Activated gamma-delta T cell treated with anti-CD3 and anti-CD28 coated beads, Interleukin-2, amount 50 U/mL, for 16 hours (primary cell): ENCODE measurements around the gene ATP5IF1.

Source experiments
- DNase-seq: peaks from one replicate; pipeline ENCODE4 v3.0.0-alpha.2; 2020; ENCODE audit warnings: low read depth

Gene ATP5IF1

GRCh38 chr1:28265577-28265976, 29.7 kb downstream of the ATP5IF1 start:
- DNase-seq = no peak

DNA sequence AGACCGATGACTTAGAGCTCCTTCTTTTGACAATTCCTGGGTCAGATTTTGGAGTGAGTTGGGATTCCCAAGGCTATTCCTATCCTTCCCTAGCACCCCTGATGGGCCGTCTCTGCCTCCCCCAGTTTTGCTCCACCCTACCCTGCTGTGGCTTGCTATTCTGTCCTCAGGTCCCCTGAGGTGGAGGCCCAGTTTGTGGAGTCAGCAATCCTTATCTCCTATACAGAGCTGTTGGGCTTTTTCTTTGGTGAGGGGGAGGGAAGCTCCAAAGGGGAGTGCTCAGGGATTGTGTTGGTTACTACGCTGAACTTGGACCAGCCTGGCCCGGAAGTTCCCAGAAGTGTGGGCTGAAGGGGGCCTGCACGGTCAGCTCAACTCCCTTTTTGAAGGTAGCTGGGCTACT, 31.0 kb downstream of the ATP5IF1 start:
- no peak for DNase-seq

GRCh38 chr1:28267633-28268032, 31.7 kb downstream of the ATP5IF1 start:
- no peak for DNase-seq

DNA sequence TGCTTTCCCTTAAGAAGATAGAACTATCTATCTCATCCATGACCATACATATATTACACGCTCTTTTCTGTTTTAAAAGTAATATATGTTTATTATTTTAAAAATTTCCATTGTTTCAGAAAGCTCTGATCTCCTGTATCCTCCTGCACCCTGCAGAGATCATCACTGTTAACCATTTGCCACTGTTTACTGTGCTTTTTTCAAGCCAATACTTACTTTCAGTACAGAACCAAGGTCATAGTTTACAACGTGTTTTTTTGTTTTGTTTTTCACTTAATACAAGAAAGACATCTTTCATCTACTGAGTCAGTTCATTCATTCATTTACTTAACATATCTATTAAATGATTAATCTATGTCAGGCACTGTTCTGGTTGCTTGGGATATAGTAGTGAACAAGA, 33.6 kb downstream of the ATP5IF1 start:
- no peak for DNase-seq

DNA sequence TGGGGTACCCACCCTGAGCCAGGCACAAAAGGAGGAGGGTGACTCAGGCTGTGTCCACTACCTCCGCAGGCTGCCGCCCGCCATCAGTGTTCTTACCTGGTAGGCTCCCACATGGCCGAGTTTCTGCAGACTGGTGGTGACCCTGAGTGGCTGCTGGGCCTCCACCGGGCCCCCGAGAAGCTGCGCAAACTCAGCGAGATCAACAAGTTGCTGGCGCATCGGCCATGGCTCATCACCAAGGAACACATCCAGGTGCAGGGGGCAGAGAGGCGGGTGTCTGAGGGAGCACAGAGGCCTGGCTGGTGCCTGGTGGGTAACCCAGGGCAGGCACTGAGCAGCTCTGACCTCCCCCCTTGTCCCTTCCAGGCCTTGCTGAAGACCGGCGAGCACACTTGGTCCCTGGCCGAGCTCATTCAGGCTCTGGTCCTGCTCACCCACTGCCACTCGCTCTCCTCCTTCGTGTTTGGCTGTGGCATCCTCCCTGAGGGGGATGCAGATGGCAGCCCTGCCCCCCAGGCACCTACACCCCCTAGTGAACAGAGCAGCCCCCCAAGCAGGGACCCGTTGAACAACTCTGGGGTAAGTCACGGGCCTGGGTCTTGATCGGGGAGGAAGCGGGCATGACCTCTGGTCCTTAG, 36.4 kb downstream of the ATP5IF1 start:
- DNase-seq = no peak

GRCh38 chr1:28273216-28273860, 37.4 kb downstream of the ATP5IF1 start:
- no peak for DNase-seq

- no peak for DNase-seq
Observed at GRCh38 chr1:28278763-28279162, 42.8 kb downstream of the ATP5IF1 start.

DNA sequence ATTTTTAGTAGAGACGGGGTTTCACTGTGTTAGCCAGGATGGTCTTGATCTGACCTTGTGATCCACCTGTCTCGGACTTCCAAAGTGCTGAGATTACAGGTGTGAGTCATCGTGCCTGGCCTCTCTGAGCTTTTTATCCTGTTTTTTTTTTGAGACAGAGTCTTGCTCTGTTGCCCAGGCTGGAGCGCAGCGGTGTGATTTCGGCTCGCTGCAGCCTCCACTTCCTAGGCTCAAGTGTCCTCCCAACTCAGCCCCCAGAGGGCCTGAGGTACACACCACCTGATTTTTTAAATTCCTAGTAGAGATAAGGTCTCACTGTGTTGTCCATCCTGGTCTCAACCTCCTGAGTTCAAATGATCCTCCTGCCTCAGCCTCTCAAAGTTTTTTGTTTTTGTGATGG, 43.8 kb downstream of the ATP5IF1 start:
- no peak for DNase-seq

- no peak for DNase-seq
Observed at GRCh38 chr1:28280501-28280900, 44.6 kb downstream of the ATP5IF1 start.

DNA sequence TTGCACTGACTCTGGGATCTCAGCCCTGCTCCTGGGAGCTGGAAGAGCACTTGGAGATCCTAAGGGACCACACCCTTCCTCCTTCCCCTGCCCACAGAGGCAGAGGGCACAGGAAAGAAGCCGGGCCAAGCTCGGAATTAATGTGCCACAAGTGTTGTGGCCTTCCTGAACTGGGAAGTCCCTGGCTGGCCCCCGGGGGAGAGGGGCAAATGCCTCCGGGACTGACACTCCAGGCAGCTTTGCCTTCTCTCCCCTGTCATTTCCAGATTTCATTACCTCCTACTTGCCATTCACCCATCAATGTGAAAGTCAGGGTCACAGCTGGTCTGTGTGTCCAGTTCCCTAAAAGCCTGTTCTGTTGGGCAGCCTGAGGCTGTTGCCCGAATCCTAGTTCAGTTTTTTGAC, 45.1 kb downstream of the ATP5IF1 start:
- DNase-seq = no peak

DNA sequence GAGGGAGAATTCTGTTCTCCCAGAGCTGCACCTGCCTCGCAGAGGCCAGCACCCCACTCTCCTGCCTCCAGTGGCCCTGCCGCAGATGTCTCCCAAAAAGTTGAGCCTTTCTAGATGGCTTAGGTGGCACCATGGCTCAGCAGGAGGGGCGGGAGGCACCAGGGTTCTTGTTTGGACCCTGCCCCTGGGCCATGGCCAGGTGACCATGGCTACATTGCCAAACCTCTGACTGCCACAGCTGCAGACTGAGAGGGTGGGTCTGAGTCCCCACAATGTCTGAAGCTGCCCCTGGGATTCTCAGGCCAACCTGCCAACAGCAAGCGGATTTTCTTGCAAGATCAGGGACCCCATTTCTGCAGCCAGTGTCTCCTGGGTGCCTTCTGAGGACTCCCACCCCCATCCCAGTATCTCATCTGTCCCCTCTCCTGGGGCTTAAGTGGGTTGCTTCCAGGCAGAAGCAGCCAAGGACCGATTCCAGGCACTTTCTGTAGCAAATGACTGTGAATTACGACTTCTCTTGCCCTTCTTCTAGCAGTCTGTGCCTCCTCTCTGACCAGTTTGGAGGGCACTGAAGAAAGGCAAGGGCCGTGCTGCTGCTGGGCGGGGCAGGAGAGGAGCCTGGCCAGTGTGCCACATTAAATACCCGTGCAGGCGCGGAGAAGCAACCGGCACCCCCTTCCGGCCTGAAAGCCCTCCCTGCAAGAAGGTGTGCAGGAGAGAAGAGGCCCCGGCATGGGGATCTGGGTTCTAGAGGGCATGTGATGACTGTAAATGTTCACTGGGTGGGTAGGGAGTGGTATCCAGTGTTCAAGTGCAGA, 45.9 kb downstream of the ATP5IF1 start:
- DNase-seq = no peak

- no peak for DNase-seq
Observed at GRCh38 chr1:28282426-28283407, 46.8 kb downstream of the ATP5IF1 start.

DNA sequence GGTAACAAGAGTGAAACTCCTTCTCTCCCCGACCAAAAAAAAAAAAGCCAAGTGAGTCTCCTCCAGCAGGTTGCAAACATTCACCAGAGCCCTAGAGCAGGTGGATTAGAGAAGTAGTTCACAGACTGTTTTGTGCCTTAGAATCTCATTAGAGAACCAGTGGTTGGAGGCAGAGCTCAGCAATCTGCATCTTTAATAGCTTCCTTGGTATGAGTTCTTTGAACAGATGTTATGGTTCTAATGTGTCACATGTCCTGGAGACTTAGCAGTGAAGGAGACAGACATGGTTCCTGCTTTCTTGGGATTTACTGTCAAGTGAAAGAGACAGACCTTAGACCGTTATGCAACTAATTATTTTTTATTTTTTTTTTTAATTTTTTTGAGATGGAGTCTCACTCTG, 50.2 kb downstream of the ATP5IF1 start:
- no peak for DNase-seq
